ENCODE measurements around the gene CREG2.

DNA sequence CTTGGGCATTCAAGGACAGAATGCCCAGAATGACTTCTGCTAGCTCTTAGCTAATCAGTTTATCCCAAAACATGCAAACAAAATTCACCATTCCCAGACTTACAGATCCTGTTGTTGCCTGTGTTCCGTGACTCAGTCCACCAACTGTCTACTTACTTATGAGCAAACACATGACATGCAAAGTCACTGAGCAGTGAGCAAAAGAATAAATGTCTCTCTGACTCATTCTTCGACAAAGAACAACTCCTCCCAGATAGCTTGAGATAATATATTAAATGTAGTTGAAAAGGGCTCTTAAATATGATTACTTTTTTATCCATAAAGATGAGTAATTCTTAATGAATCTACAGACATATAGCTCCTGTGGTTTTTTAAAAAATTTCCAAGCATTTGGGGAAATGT lies 9.0 kb upstream of the CREG2 start:
- no peak for TF ChIP-seq POLR2AphosphoS5 (IDR thresholded peaks at IDR 0.05; ENCODE audit: low read depth, low read length)
- TF ChIP-seq SIN3A (IDR thresholded peaks at IDR 0.05; ENCODE audit: borderline replicate concordance, insufficient read depth, low read length), result no peak
